PC-9 (cell line): Measurements from ENCODE around the gene CAMTA1. TPM values are rescaled to one million over a fixed set of nuclear protein-coding genes. Genes with fewer than 3 reads are reported as not detected.

Experiments
- BruUV-seq: library from RNA; stranded (reverse); fragments of 400-500 nt; replicated peaks from 2 replicates; lab custom pipeline; 2021; lab: Mats Ljungman, UMichigan
- CTCF ChIA-PET: fragments of 300-600 bp; sonication (Branson Sonifier 250); formaldehyde crosslinking; loops from one replicate; lab custom pipeline; 2022; ENCODE audit warnings: antibody characterized with exemption; lab: Charles Lee
- POLR2A ChIA-PET: fragments of 300-600 bp; sonication (Branson Sonifier 250); formaldehyde crosslinking; loops from one replicate; lab custom pipeline; 2022; ENCODE audit warnings: antibody characterized with exemption; ENCODE audit not compliant: unreplicated experiment; lab: Charles Lee
- DNase-seq, 2 experiments: peaks; one replicate each; pipeline versions ENCODE4 v3.0.0 to v3.0.0-alpha.2; 2015 to 2022; ENCODE audit warnings: mixed read lengths in 1 of 2
- H2AFZ ChIP-seq: fragments of 200-600 bp; sonication (generic); 2 replicates; pipeline ENCODE4 v1.8.1; 2017; ENCODE audit warnings: antibody characterized with exemption
- H3F3A ChIP-seq: fragments of 200-600 bp; sonication (generic); 2 replicates; pipeline ENCODE4 v1.8.1; 2017; ENCODE audit warnings: antibody characterized with exemption, mild to moderate bottlenecking, low read depth; ENCODE audit not compliant: insufficient read depth
- H3K27ac ChIP-seq: fragments of 200-600 bp; sonication (generic); 2 replicates; pipeline ENCODE4 v1.6.1; 2016; ENCODE audit warnings: mixed run types
- H3K27me3 ChIP-seq: fragments of 200-600 bp; sonication (generic); 2 replicates; pipeline ENCODE4 v1.6.1; 2016; ENCODE audit warnings: low read depth, mixed run types; ENCODE audit not compliant: insufficient read depth
- H3K36me3 ChIP-seq: fragments of 200-600 bp; sonication (generic); 2 replicates; pipeline ENCODE4 v1.6.1; 2016; ENCODE audit warnings: low read depth, mixed run types
- H3K4me1 ChIP-seq: fragments of 200-600 bp; sonication (generic); replicated peaks from 2 replicates; pipeline ENCODE4 v1.6.1; 2016; ENCODE audit warnings: mixed run types; ENCODE audit not compliant: insufficient read depth
- H3K4me2 ChIP-seq: fragments of 200-600 bp; sonication (generic); 2 replicates; pipeline ENCODE4 v1.6.1; 2017; ENCODE audit warnings: mixed run types
- H3K4me3 ChIP-seq: fragments of 200-600 bp; sonication (generic); 2 replicates; pipeline ENCODE4 v1.6.1; 2016; ENCODE audit warnings: mixed run types
- H3K79me2 ChIP-seq: fragments of 200-600 bp; sonication (generic); 2 replicates; pipeline ENCODE4 v1.6.1; 2017; ENCODE audit warnings: low read depth, mixed run types
- H3K9me2 ChIP-seq: fragments of 200-600 bp; sonication (generic); 2 replicates; pipeline ENCODE4 v1.8.1; 2017; ENCODE audit warnings: mild to moderate bottlenecking; ENCODE audit not compliant: insufficient read depth
- H3K9me3 ChIP-seq: fragments of 200-600 bp; sonication (generic); 2 replicates; pipeline ENCODE4 v1.8.1; 2016; ENCODE audit warnings: low read depth; ENCODE audit not compliant: insufficient read depth
- H4K20me1 ChIP-seq: fragments of 200-600 bp; sonication (generic); 2 replicates; pipeline ENCODE4 v1.8.1; 2017; ENCODE audit not compliant: insufficient read depth
- CTCF ChIP-seq: fragments of 200-600 bp; sonication (generic); conservative IDR thresholded peaks from 2 replicates; pipeline ENCODE4 v1.6.1; 2017; ENCODE audit warnings: mixed run types, antibody characterized with exemption, mild to moderate bottlenecking, moderate library complexity
- EZH2 ChIP-seq: fragments of 200-600 bp; sonication (generic); IDR thresholded peaks from 2 replicates; pipeline ENCODE4 v1.8.0; 2017; ENCODE audit warnings: antibody characterized with exemption, low read depth
- intact Hi-C: fragments of 100-400 bp; cut with micrococcal nuclease; formaldehyde crosslinking; loops from one replicate; pipeline ENCODE4 v1.10.0; 2022; ENCODE audit not compliant: unreplicated experiment
- total RNA-seq: library from RNA; stranded (reverse); gene quantifications from 2 replicates; pipeline ENCODE4 v1.2.3, GENCODE V29; 2021

Gene CAMTA1
- total RNA-seq, 1 experiment from 2014 or later: 72.3 TPM

- intact Hi-C loops: no loop called here
- no peak overlapping the region for H2AFZ ChIP-seq
- H3K9me2 ChIP-seq: no peaks in the 10 kb centered on the region
- no peaks in the 10 kb centered on the region for H3K79me2 ChIP-seq
- no TSS peak for BruUV-seq
- no peaks in the 10 kb centered on the region for H3F3A ChIP-seq
- no peak overlapping the region for H3K4me3 ChIP-seq
- no peaks in the 10 kb centered on the region for H3K9me3 ChIP-seq
- H3K27ac ChIP-seq: no peak overlapping the region
- no peak for DNase-seq
- TF ChIP-seq CTCF (no peak), EZH2 (no peak)
- no peaks in the 10 kb centered on the region for H3K27me3 ChIP-seq
- CTCF ChIA-PET: no interaction called here
- H3K36me3 ChIP-seq: no peaks in the 10 kb centered on the region
- POLR2A ChIA-PET: no interaction called here
- H3K4me1 ChIP-seq: no peaks in the 10 kb centered on the region
- H4K20me1 ChIP-seq: no peaks in the 10 kb centered on the region
- no peak overlapping the region for H3K4me2 ChIP-seq
Measured at GRCh38 chr1:6775261-6776043, 9.8 kb upstream of the CAMTA1 start.

GRCh38 chr1:6776389-6776788 lies 8.9 kb upstream of the CAMTA1 start:
- Histone ChIP-seq H3K27ac (no peak overlapping the region), H3K4me2 (no peak overlapping the region), H3K79me2 (no peaks in the 10 kb centered on the region), H3K4me1 (no peaks in the 10 kb centered on the region), H3K27me3 (no peaks in the 10 kb centered on the region), H3K36me3 (no peaks in the 10 kb centered on the region), H3K4me3 (no peak overlapping the region), H3K9me2 (no peaks in the 10 kb centered on the region), H3F3A (no peaks in the 10 kb centered on the region), H2AFZ (no peak overlapping the region), H4K20me1 (no peaks in the 10 kb centered on the region), H3K9me3 (no peaks in the 10 kb centered on the region)
- ChIA-PET POLR2A (no interaction called here), CTCF (no interaction called here)
- no TSS peak for BruUV-seq
- no peak for DNase-seq
- no peak for TF ChIP-seq CTCF
- intact Hi-C loops: no loop called here

GRCh38 chr1:6776895-6777294 lies 8.4 kb upstream of the CAMTA1 start:
- Histone ChIP-seq H3K9me2 (no peaks in the 10 kb centered on the region), H3K79me2 (no peaks in the 10 kb centered on the region), H3K9me3 (no peaks in the 10 kb centered on the region), H3K27ac (no peak overlapping the region), H3K4me2 (no peak overlapping the region), H3K4me3 (no peak overlapping the region), H3F3A (no peaks in the 10 kb centered on the region), H3K27me3 (no peaks in the 10 kb centered on the region), H4K20me1 (no peaks in the 10 kb centered on the region), H2AFZ (no peak overlapping the region), H3K36me3 (no peaks in the 10 kb centered on the region), H3K4me1 (no peaks in the 10 kb centered on the region)
- ChIA-PET CTCF (no interaction called here), POLR2A (no interaction called here)
- TF ChIP-seq CTCF (no peak), EZH2 (no peak)
- DNase-seq: no peak
- BruUV-seq: no TSS peak
- intact Hi-C loops: no loop called here
